ENCODE results near the gene NDUFA11. TPM values are rescaled to one million over a fixed set of nuclear protein-coding genes. Genes with fewer than 3 reads are reported as not detected.
A peak's percentile ranks its signal among the peaks of the same experiment; 100 is the strongest.

NDUFA11 gene
- polyA plus RNA-seq, 1 of the 3 experiments (the other 2 are of a cell fraction) = 534 TPM

GRCh38 chr19:5867201-5868136 lies 36.1 kb downstream of the NDUFA11 start:
- H3K4me2 ChIP-seq = no peak overlapping the region
- TF ChIP-seq ZBTB33 (IDR thresholded peaks at IDR 0.05; ENCODE audit: borderline replicate concordance, low read depth) = no peak
- TF ChIP-seq FOXJ3 (CRISPR knock-in tag; IDR thresholded peaks at IDR 0.05) = no peak
- no peak for TF ChIP-seq NFIC (IDR thresholded peaks at IDR 0.05; ENCODE audit: borderline replicate concordance)
- TF ChIP-seq FOSL2 (IDR thresholded peaks at IDR 0.05; ENCODE audit: borderline replicate concordance, low read depth) = no peak
- no peak for TF ChIP-seq NRF1 (IDR thresholded peaks at IDR 0.05; ENCODE audit: low read depth, low read length)
- no peak overlapping the region for H3K4me3 ChIP-seq (ENCODE audit: low read depth in 2 of 2, low read length in 1 of 2)
- H3F3A ChIP-seq (replicated peaks; ENCODE audit: insufficient read depth) = no peaks in the 10 kb centered on the region
- no peaks in the 10 kb centered on the region for H3K9me3 ChIP-seq
- no peaks in the 10 kb centered on the region for H3K9me2 ChIP-seq
- H3K79me2 ChIP-seq (ENCODE audit: insufficient read depth) = no peaks in the 10 kb centered on the region
- DNase-seq = no peak
- H3K36me3 ChIP-seq (replicated peaks in 1 of 2; ENCODE audit: control insufficient read depth in 1 of 2, insufficient read depth in 2 of 2, low read length in 1 of 2) = no peaks in the 10 kb centered on the region
- CTCF ChIA-PET = interaction anchor here (0.6 to 1.0 kb wide), 2 partner anchors 19 to 63 kb away, joined by 3 to 4 read pairs; no protein-coding TSS in a partner anchor
- H4K20me1 ChIP-seq (ENCODE audit: insufficient read depth) = no peaks in the 10 kb centered on the region
- H3K4me1 ChIP-seq (ENCODE audit: control insufficient read depth in 1 of 2, insufficient read depth in 2 of 2, low read depth in 1 of 2, low read length in 1 of 2) = no peaks in the 10 kb centered on the region
- no peak overlapping the region for H3K9ac ChIP-seq
- POLR2A ChIA-PET = no interaction called here
- no peak overlapping the region for H2AFZ ChIP-seq (ENCODE audit: low read depth)
- WGBS (ENCODE audit: low lambda C conversion rate) = 69% methylated on average over 11 of the region's 31 CpGs
- no peak overlapping the region for H3K27ac ChIP-seq (ENCODE audit: low read depth in 2 of 2, low read length in 1 of 2)
- H3K27me3 ChIP-seq (ENCODE audit: insufficient read depth) = no peaks in the 10 kb centered on the region

- no peaks in the 10 kb centered on the region for H3F3A ChIP-seq (replicated peaks; ENCODE audit: insufficient read depth)
- CTCF ChIA-PET = interaction anchor here (1.3 kb wide), 1 partner anchor 62 kb away, joined by 4 read pairs; no protein-coding TSS in a partner anchor
- TF ChIP-seq TEAD4 (IDR thresholded peaks at IDR 0.05; ENCODE audit: borderline replicate concordance, insufficient read depth) = no peak
- no peak for TF ChIP-seq SMC3 (IDR thresholded peaks at IDR 0.05; ENCODE audit: low read depth, low read length)
- no peak for TF ChIP-seq ZBTB33 (IDR thresholded peaks at IDR 0.05; ENCODE audit: borderline replicate concordance, low read depth)
- TF ChIP-seq, protein P1, sequence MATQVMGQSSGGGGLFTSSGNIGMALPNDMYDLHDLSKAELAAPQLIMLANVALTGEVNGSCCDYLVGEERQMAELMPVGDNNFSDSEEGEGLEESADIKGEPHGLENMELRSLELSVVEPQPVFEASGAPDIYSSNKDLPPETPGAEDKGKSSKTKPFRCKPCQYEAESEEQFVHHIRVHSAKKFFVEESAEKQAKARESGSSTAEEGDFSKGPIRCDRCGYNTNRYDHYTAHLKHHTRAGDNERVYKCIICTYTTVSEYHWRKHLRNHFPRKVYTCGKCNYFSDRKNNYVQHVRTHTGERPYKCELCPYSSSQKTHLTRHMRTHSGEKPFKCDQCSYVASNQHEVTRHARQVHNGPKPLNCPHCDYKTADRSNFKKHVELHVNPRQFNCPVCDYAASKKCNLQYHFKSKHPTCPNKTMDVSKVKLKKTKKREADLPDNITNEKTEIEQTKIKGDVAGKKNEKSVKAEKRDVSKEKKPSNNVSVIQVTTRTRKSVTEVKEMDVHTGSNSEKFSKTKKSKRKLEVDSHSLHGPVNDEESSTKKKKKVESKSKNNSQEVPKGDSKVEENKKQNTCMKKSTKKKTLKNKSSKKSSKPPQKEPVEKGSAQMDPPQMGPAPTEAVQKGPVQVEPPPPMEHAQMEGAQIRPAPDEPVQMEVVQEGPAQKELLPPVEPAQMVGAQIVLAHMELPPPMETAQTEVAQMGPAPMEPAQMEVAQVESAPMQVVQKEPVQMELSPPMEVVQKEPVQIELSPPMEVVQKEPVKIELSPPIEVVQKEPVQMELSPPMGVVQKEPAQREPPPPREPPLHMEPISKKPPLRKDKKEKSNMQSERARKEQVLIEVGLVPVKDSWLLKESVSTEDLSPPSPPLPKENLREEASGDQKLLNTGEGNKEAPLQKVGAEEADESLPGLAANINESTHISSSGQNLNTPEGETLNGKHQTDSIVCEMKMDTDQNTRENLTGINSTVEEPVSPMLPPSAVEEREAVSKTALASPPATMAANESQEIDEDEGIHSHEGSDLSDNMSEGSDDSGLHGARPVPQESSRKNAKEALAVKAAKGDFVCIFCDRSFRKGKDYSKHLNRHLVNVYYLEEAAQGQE (IDR thresholded peaks at IDR 0.05; ENCODE audit: low read depth, low read length) = no peak
- TF ChIP-seq, protein P2, sequence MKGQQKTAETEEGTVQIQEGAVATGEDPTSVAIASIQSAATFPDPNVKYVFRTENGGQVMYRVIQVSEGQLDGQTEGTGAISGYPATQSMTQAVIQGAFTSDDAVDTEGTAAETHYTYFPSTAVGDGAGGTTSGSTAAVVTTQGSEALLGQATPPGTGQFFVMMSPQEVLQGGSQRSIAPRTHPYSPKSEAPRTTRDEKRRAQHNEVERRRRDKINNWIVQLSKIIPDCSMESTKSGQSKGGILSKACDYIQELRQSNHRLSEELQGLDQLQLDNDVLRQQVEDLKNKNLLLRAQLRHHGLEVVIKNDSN (IDR thresholded peaks at IDR 0.05; ENCODE audit: borderline replicate concordance, low read depth) = no peak
- no peaks in the 10 kb centered on the region for H3K27me3 ChIP-seq (ENCODE audit: insufficient read depth)
- no peak overlapping the region for H3K9ac ChIP-seq
- no peak overlapping the region for H3K27ac ChIP-seq (ENCODE audit: low read depth in 2 of 2, low read length in 1 of 2)
- WGBS (ENCODE audit: low lambda C conversion rate) = 60% methylated on average over 11 of the region's 11 CpGs
- no peaks in the 10 kb centered on the region for H3K9me3 ChIP-seq
- no peaks in the 10 kb centered on the region for H3K9me2 ChIP-seq
- no peaks in the 10 kb centered on the region for H3K36me3 ChIP-seq (replicated peaks in 1 of 2; ENCODE audit: control insufficient read depth in 1 of 2, insufficient read depth in 2 of 2, low read length in 1 of 2)
- no peaks in the 10 kb centered on the region for H3K4me1 ChIP-seq (ENCODE audit: control insufficient read depth in 1 of 2, insufficient read depth in 2 of 2, low read depth in 1 of 2, low read length in 1 of 2)
- POLR2A ChIA-PET = no interaction called here
- peak; percentile 15 for DNase-seq
- H2AFZ ChIP-seq (ENCODE audit: low read depth) = no peak overlapping the region
- H3K4me3 ChIP-seq (ENCODE audit: low read depth in 2 of 2, low read length in 1 of 2) = no peak overlapping the region
- no peak overlapping the region for H3K4me2 ChIP-seq
- H3K79me2 ChIP-seq (ENCODE audit: insufficient read depth) = no peaks in the 10 kb centered on the region
- H4K20me1 ChIP-seq (ENCODE audit: insufficient read depth) = no peaks in the 10 kb centered on the region
Measured at GRCh38 chr19:5865772-5866171, 37.8 kb downstream of the NDUFA11 start.
